CD4-positive, alpha-beta T cell treated with Interleukin-1 beta for 1 hour (primary cell): ENCODE measurements around the gene TMEM69.
"Not testable (repeated sequence)": the region's sequence is repeated elsewhere in the genome, so short reads cannot be mapped to it uniquely, and the experiment has no call there.

Experiments used
- DNase-seq, 2 donors: peaks; one replicate each; pipeline ENCODE4 v3.0.0-alpha.2; 2020 to 2022

Gene TMEM69

GRCh38 chr1:45679123-45679522 lies 8.9 kb upstream of the TMEM69 start:
- no peak for DNase-seq

GRCh38 chr1:45682942-45683341 lies 5.0 kb upstream of the TMEM69 start:
- no peak for DNase-seq

GRCh38 chr1:45684402-45684801 lies 3.6 kb upstream of the TMEM69 start:
- DNase-seq: no peak

GRCh38 chr1:45685308-45686014 lies 2.5 kb upstream of the TMEM69 start:
- DNase-seq: peak in 1 of 2 donors; percentile 16

GRCh38 chr1:45686015-45686287 lies 2.0 kb upstream of the TMEM69 start:
- peak; percentile 54 to 55 for DNase-seq

GRCh38 chr1:45686288-45687013 lies 1.5 kb upstream of the TMEM69 start, which contains the start of gene GPBP1L1:
Gene GPBP1L1 (minus strand): TSS chr1:45686533. CDS start chr1:45659087, 27,446 bp downstream.
- DNase-seq: peak; percentile 97

GRCh38 chr1:45687014-45687753 lies 797 bp upstream of the TMEM69 start:
- DNase-seq: peak; percentile 99

- not testable (repeated sequence) for DNase-seq
These were observed 5.8 kb downstream of the TMEM69 start for GRCh38 chr1:45693811-45694210.

GRCh38 chr1:45694823-45695222 lies 6.8 kb downstream of the TMEM69 start:
- no peak for DNase-seq

GRCh38 chr1:45704637-45705036 lies 16.7 kb downstream of the TMEM69 start:
- DNase-seq: no peak

- no peak for DNase-seq
These were observed 25.7 kb downstream of the TMEM69 start for GRCh38 chr1:45713711-45714110.

- no peak for DNase-seq
These were observed 28.7 kb downstream of the TMEM69 start for GRCh38 chr1:45716700-45717099.

GRCh38 chr1:45717386-45717785 lies 29.4 kb downstream of the TMEM69 start:
- DNase-seq: not testable (repeated sequence)

GRCh38 chr1:45718289-45718688 lies 30.3 kb downstream of the TMEM69 start:
- DNase-seq: no peak

- DNase-seq: no peak
These were observed 33.2 kb downstream of the TMEM69 start for GRCh38 chr1:45721207-45721606.

- no peak for DNase-seq
These were observed 34.8 kb downstream of the TMEM69 start for GRCh38 chr1:45722809-45723208.

- DNase-seq: no peak
These were observed 35.4 kb downstream of the TMEM69 start for GRCh38 chr1:45723248-45723930.

GRCh38 chr1:45726007-45726406 lies 38.0 kb downstream of the TMEM69 start:
- not testable (repeated sequence) for DNase-seq

- DNase-seq: no peak
These were observed 42.2 kb downstream of the TMEM69 start for GRCh38 chr1:45730075-45730779.

GRCh38 chr1:45730780-45731319 lies 42.9 kb downstream of the TMEM69 start:
- no peak for DNase-seq

- no peak for DNase-seq
These were observed 51.2 kb downstream of the TMEM69 start for GRCh38 chr1:45739137-45739536.

GRCh38 chr1:45739641-45740156 lies 51.7 kb downstream of the TMEM69 start:
- DNase-seq: not testable (repeated sequence)
